GM23248 (cell line): Measurements from ENCODE around the gene PABPN1L.

Experiments used
- EZH2 ChIP-seq: fragments of 200-600 bp; sonication (generic); IDR thresholded peaks from 2 replicates; pipeline ENCODE4 v1.6.1; 2018; ENCODE audit warnings: antibody characterized with exemption, mild to moderate bottlenecking; ENCODE audit not compliant: insufficient read depth, poor library complexity, severe bottlenecking
- EZH2phosphoT487 ChIP-seq: fragments of 200-600 bp; sonication (generic); IDR thresholded peaks from 2 replicates; pipeline ENCODE4 v1.6.1; 2018; ENCODE audit warnings: antibody characterized with exemption, moderate library complexity, mild to moderate bottlenecking, low read depth; ENCODE audit not compliant: insufficient read depth

- TF ChIP-seq EZH2 (no peak), EZH2phosphoT487 (no peak)
Observed at GRCh38 chr16:88870608-88871348, 4.3 kb upstream of the PABPN1L start.
